HEK293 (cell line): ENCODE measurements around the gene CEP85.
A peak's percentile ranks its signal among the peaks of the same experiment; 100 is the strongest.

Source experiments
- CTCF ChIA-PET: fragments of 350-600 bp; formaldehyde crosslinking; extraction: SDS; loops from one replicate; lab custom pipeline; 2021; ENCODE audit warnings: antibody characterized with exemption; lab: Yijun Ruan, JAX
- POLR2A ChIA-PET: fragments of 300-600 bp; formaldehyde crosslinking; extraction: SDS; loops from one replicate; lab custom pipeline; 2020; ENCODE audit warnings: antibody characterized with exemption, inconsistent platforms; lab: Yijun Ruan, JAX
- H3K27ac ChIP-seq: fragments of 200-500 bp; sonication (Bioruptor generic); 2 replicates; pipeline ENCODE4 v1.5.1; 2014; ENCODE audit warnings: low read depth, low read length, control low read depth, inconsistent platforms; ENCODE audit errors: extremely low read depth
- H3K36me3 ChIP-seq, 2 experiments: fragments of 200-500 bp in 1 of 2; sonication (Bioruptor generic) in 1 of 2; 1 replicate in 1 of 2; 2 replicates in 1 of 2; pipeline ENCODE4 v1.5.1; 2014 to 2017; ENCODE audit warnings: inconsistent platforms in 2 of 2, low read length in 2 of 2; ENCODE audit not compliant: control insufficient read depth in 2 of 2, insufficient read depth in 1 of 2
- H3K4me1 ChIP-seq: fragments of 200-500 bp; sonication (Bioruptor generic); 2 replicates; pipeline ENCODE4 v1.5.1; 2014; ENCODE audit warnings: mild to moderate bottlenecking, low read length, inconsistent platforms; ENCODE audit not compliant: control insufficient read depth, insufficient read depth
- H3K4me3 ChIP-seq: 2 replicates; pipeline ENCODE4 v1.5.1; 2011; ENCODE audit warnings: low read depth, mild to moderate bottlenecking, control low read depth, low read length, moderate library complexity
- H3K9me3 ChIP-seq: fragments of 200-500 bp; sonication (Bioruptor generic); 2 replicates; pipeline ENCODE4 v1.5.1; 2014; ENCODE audit warnings: low read depth, low read length, inconsistent platforms; ENCODE audit not compliant: control insufficient read depth, insufficient read depth
- EGR2 ChIP-seq: fragments of 450-650 bp; formaldehyde crosslinking; IDR thresholded peaks from 2 replicates; pipeline ENCODE4 v1.5.1; 2016; ENCODE audit warnings: low read depth, missing biosample characterization, missing genetic modification characterization
- FEZF1 ChIP-seq: fragments of 450-650 bp; formaldehyde crosslinking; IDR thresholded peaks from 2 replicates; pipeline ENCODE4 v1.5.1; 2016; ENCODE audit warnings: missing biosample characterization, missing genetic modification characterization
- KLF16 ChIP-seq: fragments of 450-650 bp; formaldehyde crosslinking; IDR thresholded peaks from 2 replicates; pipeline ENCODE4 v1.5.1; 2017; ENCODE audit warnings: missing biosample characterization, missing genetic modification characterization
- PRDM1 ChIP-seq: fragments of 450-650 bp; formaldehyde crosslinking; IDR thresholded peaks from 2 replicates; pipeline ENCODE4; 2016; ENCODE audit warnings: missing biosample characterization, missing genetic modification characterization
- SCRT1 ChIP-seq: fragments of 450-650 bp; formaldehyde crosslinking; IDR thresholded peaks from 2 replicates; pipeline ENCODE4 v1.5.1; 2016; ENCODE audit warnings: missing biosample characterization, missing genetic modification characterization, borderline replicate concordance
- SP7 ChIP-seq: fragments of 450-650 bp; formaldehyde crosslinking; IDR thresholded peaks from 2 replicates; pipeline ENCODE4 v1.5.1; 2016; ENCODE audit warnings: missing biosample characterization, missing genetic modification characterization
- YY1 ChIP-seq: fragments of 450-650 bp; formaldehyde crosslinking; IDR thresholded peaks from 2 replicates; pipeline ENCODE4 v1.5.1; 2018; ENCODE audit warnings: missing biosample characterization, missing genetic modification characterization
- ZFHX2 ChIP-seq: fragments of 450-650 bp; formaldehyde crosslinking; conservative IDR thresholded peaks from 2 replicates; pipeline ENCODE4 v1.5.1; 2016; ENCODE audit warnings: missing biosample characterization, missing genetic modification characterization
- ZNF184 ChIP-seq: fragments of 450-650 bp; IDR thresholded peaks from 2 replicates; pipeline ENCODE4 v1.5.1; 2018; ENCODE audit warnings: missing biosample characterization, mild to moderate bottlenecking, missing genetic modification characterization
- ZNF19 ChIP-seq: fragments of 450-650 bp; formaldehyde crosslinking; IDR thresholded peaks from 2 replicates; pipeline ENCODE4; 2016; ENCODE audit warnings: missing biosample characterization, missing genetic modification characterization, low read depth
- ZNF202 ChIP-seq: fragments of 450-650 bp; formaldehyde crosslinking; IDR thresholded peaks from 2 replicates; pipeline ENCODE4 v1.5.1; 2016; ENCODE audit warnings: missing biosample characterization, missing genetic modification characterization, borderline replicate concordance
- ZNF248 ChIP-seq: fragments of 450-650 bp; formaldehyde crosslinking; IDR thresholded peaks from 2 replicates; pipeline ENCODE4 v1.5.1; 2017; ENCODE audit warnings: missing biosample characterization, missing genetic modification characterization
- ZNF335 ChIP-seq: fragments of 450-650 bp; formaldehyde crosslinking; conservative IDR thresholded peaks from 2 replicates; pipeline ENCODE4 v1.5.1; 2016; ENCODE audit warnings: missing biosample characterization, missing genetic modification characterization
- ZNF350 ChIP-seq: fragments of 450-650 bp; formaldehyde crosslinking; IDR thresholded peaks from 2 replicates; pipeline ENCODE4 v1.5.0; 2017; ENCODE audit warnings: missing biosample characterization, mild to moderate bottlenecking, missing genetic modification characterization
- ZNF433 ChIP-seq: fragments of 450-650 bp; formaldehyde crosslinking; IDR thresholded peaks from 2 replicates; pipeline ENCODE4 v1.5.1; 2016; ENCODE audit warnings: missing biosample characterization, missing genetic modification characterization, low read depth
- ZNF623 ChIP-seq: fragments of 450-650 bp; formaldehyde crosslinking; IDR thresholded peaks from 2 replicates; pipeline ENCODE4 v1.5.1; 2016; ENCODE audit warnings: missing biosample characterization, missing genetic modification characterization
- ZNF777 ChIP-seq: fragments of 450-650 bp; formaldehyde crosslinking; IDR thresholded peaks from 2 replicates; pipeline ENCODE4 v1.5.1; 2017; ENCODE audit warnings: missing biosample characterization, missing genetic modification characterization, borderline replicate concordance
- TF ChIP-seq, protein P1 (sequence below): fragments of 450-650 bp; formaldehyde crosslinking; conservative IDR thresholded peaks from 2 replicates; pipeline ENCODE4 v1.5.1; 2016; ENCODE audit warnings: low read depth, missing biosample characterization, missing genetic modification characterization
- TF ChIP-seq, protein P2 (sequence below): fragments of 450-650 bp; formaldehyde crosslinking; IDR thresholded peaks from 2 replicates; pipeline ENCODE4 v1.5.1; 2016; ENCODE audit warnings: missing biosample characterization, missing genetic modification characterization
- TF ChIP-seq, protein P3 (sequence below): fragments of 450-650 bp; formaldehyde crosslinking; IDR thresholded peaks from 2 replicates; pipeline ENCODE4 v1.5.1; 2016; ENCODE audit warnings: missing biosample characterization, missing genetic modification characterization
- TF ChIP-seq, protein P4 (sequence below): fragments of 450-650 bp; formaldehyde crosslinking; IDR thresholded peaks from 2 replicates; pipeline ENCODE4 v1.5.1; 2016; ENCODE audit warnings: missing biosample characterization, missing genetic modification characterization, borderline replicate concordance
- TF ChIP-seq, protein P5 (sequence below): fragments of 450-650 bp; formaldehyde crosslinking; IDR thresholded peaks from 2 replicates; pipeline ENCODE4 v1.5.1; 2016; ENCODE audit warnings: missing biosample characterization, missing genetic modification characterization, borderline replicate concordance

Gene CEP85

DNA sequence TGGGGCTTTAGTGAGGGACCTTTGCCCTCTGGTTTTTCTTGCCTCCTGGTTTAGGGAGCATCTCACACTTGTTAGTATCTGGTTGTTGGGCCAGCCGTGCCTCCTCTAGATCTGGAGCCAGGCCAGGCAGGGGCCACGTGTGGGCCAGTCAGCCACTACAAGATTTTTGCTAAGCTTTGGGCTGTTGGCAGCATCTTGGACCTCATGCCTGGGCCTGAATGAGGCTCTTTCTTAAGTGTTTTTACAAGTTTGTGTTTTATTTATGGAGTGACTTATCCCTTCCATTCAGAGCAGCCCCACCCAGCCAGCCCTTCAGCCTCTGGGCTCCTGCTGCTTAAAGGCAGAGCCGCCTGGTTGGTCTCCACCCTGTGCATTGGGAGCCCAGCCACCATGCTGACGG is 44.3 kb downstream of the CEP85 start (continued):
- TF ChIP-seq, protein P1, sequence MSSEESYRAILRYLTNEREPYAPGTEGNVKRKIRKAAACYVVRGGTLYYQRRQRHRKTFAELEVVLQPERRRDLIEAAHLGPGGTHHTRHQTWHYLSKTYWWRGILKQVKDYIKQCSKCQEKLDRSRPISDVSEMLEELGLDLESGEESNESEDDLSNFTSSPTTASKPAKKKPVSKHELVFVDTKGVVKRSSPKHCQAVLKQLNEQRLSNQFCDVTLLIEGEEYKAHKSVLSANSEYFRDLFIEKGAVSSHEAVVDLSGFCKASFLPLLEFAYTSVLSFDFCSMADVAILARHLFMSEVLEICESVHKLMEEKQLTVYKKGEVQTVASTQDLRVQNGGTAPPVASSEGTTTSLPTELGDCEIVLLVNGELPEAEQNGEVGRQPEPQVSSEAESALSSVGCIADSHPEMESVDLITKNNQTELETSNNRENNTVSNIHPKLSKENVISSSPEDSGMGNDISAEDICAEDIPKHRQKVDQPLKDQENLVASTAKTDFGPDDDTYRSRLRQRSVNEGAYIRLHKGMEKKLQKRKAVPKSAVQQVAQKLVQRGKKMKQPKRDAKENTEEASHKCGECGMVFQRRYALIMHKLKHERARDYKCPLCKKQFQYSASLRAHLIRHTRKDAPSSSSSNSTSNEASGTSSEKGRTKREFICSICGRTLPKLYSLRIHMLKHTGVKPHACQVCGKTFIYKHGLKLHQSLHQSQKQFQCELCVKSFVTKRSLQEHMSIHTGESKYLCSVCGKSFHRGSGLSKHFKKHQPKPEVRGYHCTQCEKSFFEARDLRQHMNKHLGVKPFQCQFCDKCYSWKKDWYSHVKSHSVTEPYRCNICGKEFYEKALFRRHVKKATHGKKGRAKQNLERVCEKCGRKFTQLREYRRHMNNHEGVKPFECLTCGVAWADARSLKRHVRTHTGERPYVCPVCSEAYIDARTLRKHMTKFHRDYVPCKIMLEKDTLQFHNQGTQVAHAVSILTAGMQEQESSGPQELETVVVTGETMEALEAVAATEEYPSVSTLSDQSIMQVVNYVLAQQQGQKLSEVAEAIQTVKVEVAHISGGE (tag by site-specific recombination): no peak
- TF ChIP-seq SP7 (0 out of 2 replicates have a peak, but pooled peaks have one; percentile 12), FEZF1 (tag by site-specific recombination) (no peak), ZNF19 (tag by site-specific recombination) (no peak)

DNA sequence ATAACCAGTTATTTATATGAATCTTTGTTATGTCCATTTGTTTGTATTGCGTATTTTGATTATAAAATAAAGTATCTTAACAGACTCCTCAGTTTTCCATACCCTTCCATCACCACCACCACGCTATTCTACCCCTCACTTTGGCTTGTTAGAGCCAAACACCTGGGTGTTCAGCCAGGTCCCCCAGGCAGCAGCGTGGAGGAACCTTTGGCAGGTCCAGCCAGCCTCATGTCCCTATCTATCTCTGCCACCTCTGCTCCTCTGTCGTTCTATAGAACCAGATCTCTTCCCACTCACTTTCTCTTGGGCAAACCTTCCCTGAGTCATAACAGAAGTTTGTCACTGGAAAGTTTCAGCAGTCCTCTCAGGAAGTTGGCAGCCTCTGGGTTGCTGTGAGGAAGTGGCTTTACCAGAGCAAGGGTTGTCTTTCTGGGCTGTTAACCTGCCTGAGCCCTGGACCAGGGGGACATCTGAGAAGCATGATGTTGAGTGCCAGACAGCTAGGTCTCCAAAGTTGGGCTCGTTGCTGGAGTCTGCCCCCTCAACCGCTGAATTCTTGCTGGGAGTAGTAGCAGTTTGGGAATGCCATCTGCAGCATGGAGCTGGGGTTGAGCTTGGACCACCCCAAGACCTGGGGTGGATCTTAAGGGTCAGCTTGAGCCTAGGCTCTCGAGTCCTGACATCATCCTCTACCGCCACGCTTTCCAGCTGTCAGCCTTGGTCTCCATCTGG is 44.9 kb downstream of the CEP85 start:
- Histone ChIP-seq H3K9me3 (no peaks in the 10 kb centered on the region), H3K4me3 (no peak overlapping the region), H3K4me1 (0 out of 2 replicates have a peak, but pooled peaks cover 3% of the 10 kb centered on the region), H3K36me3 (peaks cover 4 to 72% of the 10 kb centered on the region in 2 experiments; a peak in 1 of 3 replicates), H3K27ac (0 out of 2 replicates have a peak overlapping the region, but pooled peaks have one; percentile 7)
- no peak for TF ChIP-seq ZNF184 (tag by site-specific recombination)
- TF ChIP-seq, protein P2, sequence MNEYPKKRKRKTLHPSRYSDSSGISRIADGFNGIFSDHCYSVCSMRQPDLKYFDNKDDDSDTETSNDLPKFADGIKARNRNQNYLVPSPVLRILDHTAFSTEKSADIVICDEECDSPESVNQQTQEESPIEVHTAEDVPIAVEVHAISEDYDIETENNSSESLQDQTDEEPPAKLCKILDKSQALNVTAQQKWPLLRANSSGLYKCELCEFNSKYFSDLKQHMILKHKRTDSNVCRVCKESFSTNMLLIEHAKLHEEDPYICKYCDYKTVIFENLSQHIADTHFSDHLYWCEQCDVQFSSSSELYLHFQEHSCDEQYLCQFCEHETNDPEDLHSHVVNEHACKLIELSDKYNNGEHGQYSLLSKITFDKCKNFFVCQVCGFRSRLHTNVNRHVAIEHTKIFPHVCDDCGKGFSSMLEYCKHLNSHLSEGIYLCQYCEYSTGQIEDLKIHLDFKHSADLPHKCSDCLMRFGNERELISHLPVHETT (tag by site-specific recombination): no peak
- TF ChIP-seq, protein P3, sequence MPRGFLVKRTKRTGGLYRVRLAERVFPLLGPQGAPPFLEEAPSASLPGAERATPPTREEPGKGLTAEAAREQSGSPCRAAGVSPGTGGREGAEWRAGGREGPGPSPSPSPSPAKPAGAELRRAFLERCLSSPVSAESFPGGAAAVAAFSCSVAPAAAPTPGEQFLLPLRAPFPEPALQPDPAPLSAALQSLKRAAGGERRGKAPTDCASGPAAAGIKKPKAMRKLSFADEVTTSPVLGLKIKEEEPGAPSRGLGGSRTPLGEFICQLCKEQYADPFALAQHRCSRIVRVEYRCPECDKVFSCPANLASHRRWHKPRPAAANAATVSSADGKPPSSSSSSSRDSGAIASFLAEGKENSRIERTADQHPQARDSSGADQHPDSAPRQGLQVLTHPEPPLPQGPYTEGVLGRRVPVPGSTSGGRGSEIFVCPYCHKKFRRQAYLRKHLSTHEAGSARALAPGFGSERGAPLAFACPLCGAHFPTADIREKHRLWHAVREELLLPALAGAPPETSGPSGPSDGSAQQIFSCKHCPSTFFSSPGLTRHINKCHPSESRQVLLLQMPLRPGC: no peak
- peak; percentile 44 for TF ChIP-seq ZFHX2
- TF ChIP-seq ZNF202: no peak
- TF ChIP-seq ZNF248: no peak
- no peak for TF ChIP-seq ZNF777
- no peak for TF ChIP-seq ZNF350 (tag by site-specific recombination)
- no peak for TF ChIP-seq SCRT1 (tag by site-specific recombination)
- TF ChIP-seq EGR2 (tag by site-specific recombination): peak; percentile 25; the same call in 1 of the 2 replicates
- no peak for TF ChIP-seq YY1 (tag by site-specific recombination)
- TF ChIP-seq PRDM1 (tag by site-specific recombination): peak; percentile 56
- TF ChIP-seq, protein P4, sequence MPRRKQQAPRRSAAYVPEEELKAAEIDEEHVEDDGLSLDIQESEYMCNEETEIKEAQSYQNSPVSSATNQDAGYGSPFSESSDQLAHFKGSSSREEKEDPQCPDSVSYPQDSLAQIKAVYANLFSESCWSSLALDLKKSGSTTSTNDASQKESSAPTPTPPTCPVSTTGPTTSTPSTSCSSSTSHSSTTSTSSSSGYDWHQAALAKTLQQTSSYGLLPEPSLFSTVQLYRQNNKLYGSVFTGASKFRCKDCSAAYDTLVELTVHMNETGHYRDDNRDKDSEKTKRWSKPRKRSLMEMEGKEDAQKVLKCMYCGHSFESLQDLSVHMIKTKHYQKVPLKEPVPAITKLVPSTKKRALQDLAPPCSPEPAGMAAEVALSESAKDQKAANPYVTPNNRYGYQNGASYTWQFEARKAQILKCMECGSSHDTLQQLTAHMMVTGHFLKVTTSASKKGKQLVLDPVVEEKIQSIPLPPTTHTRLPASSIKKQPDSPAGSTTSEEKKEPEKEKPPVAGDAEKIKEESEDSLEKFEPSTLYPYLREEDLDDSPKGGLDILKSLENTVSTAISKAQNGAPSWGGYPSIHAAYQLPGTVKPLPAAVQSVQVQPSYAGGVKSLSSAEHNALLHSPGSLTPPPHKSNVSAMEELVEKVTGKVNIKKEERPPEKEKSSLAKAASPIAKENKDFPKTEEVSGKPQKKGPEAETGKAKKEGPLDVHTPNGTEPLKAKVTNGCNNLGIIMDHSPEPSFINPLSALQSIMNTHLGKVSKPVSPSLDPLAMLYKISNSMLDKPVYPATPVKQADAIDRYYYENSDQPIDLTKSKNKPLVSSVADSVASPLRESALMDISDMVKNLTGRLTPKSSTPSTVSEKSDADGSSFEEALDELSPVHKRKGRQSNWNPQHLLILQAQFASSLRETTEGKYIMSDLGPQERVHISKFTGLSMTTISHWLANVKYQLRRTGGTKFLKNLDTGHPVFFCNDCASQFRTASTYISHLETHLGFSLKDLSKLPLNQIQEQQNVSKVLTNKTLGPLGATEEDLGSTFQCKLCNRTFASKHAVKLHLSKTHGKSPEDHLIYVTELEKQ (tag by site-specific recombination): no peak
- no peak for TF ChIP-seq KLF16 (tag by site-specific recombination)
- TF ChIP-seq, protein P5, sequence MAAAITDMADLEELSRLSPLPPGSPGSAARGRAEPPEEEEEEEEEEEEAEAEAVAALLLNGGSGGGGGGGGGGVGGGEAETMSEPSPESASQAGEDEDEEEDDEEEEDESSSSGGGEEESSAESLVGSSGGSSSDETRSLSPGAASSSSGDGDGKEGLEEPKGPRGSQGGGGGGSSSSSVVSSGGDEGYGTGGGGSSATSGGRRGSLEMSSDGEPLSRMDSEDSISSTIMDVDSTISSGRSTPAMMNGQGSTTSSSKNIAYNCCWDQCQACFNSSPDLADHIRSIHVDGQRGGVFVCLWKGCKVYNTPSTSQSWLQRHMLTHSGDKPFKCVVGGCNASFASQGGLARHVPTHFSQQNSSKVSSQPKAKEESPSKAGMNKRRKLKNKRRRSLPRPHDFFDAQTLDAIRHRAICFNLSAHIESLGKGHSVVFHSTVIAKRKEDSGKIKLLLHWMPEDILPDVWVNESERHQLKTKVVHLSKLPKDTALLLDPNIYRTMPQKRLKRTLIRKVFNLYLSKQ (tag by site-specific recombination): no peak
- no peak for TF ChIP-seq ZNF433 (tag by site-specific recombination)
- no peak for TF ChIP-seq ZNF335 (tag by site-specific recombination)
- TF ChIP-seq ZNF623 (tag by site-specific recombination): no peak
- POLR2A ChIA-PET: interaction anchor here (1.0 to 1.8 kb wide), 4 partner anchors 39 to 167 kb away, joined by 4 to 6 read pairs (median 5); partner anchors contain the start of genes CD52, DHDDS and PDIK1L
- CTCF ChIA-PET: interaction anchor here (0.6 to 5.1 kb wide), 13 partner anchors 11 to 608 kb away, joined by 3 to 50 read pairs (median 4); no protein-coding TSS in a partner anchor
